Right lobe of liver (tissue), 4 donors: ENCODE results near the gene SPTBN2.

Experiments used
- CTCF ChIP-seq, 4 donors: fragments of 200-600 bp in 3 of 4; fragments of 450-650 bp in 1 of 4; IDR thresholded peaks; one replicate each; pipeline versions ENCODE4 v1.5.1 to v1.8.0; 2016 to 2022; ENCODE audit warnings: antibody characterized with exemption in 4 of 4, mild to moderate bottlenecking in 2 of 4
- POLR2A ChIP-seq: fragments of 450-650 bp; IDR thresholded peaks from one replicate; pipeline ENCODE4 v1.6.1; 2017; ENCODE audit warnings: antibody characterized with exemption, mild to moderate bottlenecking
- donor health status: DM: no; HTN: no; CAD: no.
- donor health status: DM: no; HTN: no; CAD: no.
- donor health status: DM: no; HTN: yes; CAD: no.

DNA sequence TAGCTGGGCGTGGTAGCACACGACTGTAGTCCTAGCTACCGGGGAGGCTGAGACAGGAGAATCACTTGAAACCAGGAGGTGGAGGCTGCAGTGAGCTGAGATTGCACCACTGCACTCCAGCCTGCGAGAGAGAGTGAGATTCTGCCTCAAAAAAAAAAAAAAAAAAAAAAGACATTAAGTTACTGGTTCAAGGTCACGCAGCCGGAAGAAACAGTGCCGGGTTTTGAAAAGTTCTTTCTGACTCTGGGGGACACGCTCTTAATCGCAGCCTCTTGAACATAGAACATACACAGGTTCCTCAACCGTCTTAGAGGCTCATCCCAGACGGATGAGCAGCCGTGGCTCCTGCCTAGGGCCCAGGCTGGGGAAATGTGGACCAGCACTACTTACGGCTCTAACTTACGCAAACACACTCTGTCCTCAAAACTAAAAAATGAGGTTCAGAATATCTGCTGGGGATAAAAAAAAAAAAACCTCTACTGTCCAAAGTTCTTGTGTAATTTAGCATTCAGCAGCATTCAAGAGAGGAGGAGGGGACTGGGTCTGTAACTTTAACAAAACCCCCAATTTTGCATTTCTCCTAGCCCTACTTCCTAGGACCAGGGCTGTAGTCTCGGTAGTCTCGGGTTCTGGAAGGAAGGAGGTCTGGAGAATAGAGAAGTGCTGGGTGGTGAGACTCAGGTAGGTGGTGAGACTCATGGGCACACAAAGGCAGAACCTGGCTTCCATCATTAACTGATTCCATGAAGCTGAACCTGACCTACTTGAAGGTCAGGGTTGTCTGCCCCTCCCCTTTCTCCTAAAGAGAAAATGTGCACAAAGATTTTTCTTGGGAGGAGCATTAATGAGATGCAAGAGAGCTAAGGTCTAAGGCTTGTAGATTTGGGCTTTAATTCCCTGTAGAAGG is 6.0 kb downstream of the SPTBN2 start:
- TF ChIP-seq CTCF (IDR thresholded peaks at IDR 0.05) (no peak), POLR2A (no peak)
